Activated T-cell treated with anti-CD3 and anti-CD28 coated beads, Interleukin-2, amount 50 U/mL, for 72 hours (primary cell): ENCODE results near the gene CRELD2. TPM values are rescaled to one million over a fixed set of nuclear protein-coding genes. Genes with fewer than 3 reads are reported as not detected.
A peak's percentile ranks its signal among the peaks of the same experiment; 100 is the strongest.

ENCODE experiments used
- ATAC-seq, 2 donors: fragments of 150-1000 bp; cut with Tn5 transposase; replicated peaks in 1 of 2; 2 replicates each; pipeline ENCODE4 v1.10.0; 2021; ENCODE audit warnings: moderate library complexity in 2 of 2, mild to moderate bottlenecking in 1 of 2
- DNase-seq, 2 donors: peaks; one replicate each; pipeline ENCODE4 v3.0.0; 2021 to 2022; ENCODE audit warnings: mixed read lengths in 1 of 2
- H3K27ac Mint-ChIP-seq: one replicate; pipeline ENCODE4 v1.8.0; 2022; ENCODE audit warnings: mild to moderate bottlenecking, moderate library complexity, mixed read lengths
- H3K27me3 Mint-ChIP-seq: one replicate; pipeline ENCODE4 v1.8.0; 2022; ENCODE audit warnings: low read depth, mixed read lengths
- H3K36me3 Mint-ChIP-seq, 2 donors: one replicate each; pipeline ENCODE4 v1.8.0; 2022; ENCODE audit warnings: mixed read lengths in 2 of 2, mild to moderate bottlenecking in 1 of 2; ENCODE audit not compliant: insufficient read depth in 2 of 2
- H3K4me1 Mint-ChIP-seq: one replicate; pipeline ENCODE4 v1.8.0; 2022; ENCODE audit warnings: low read depth, mixed read lengths
- H3K4me3 Mint-ChIP-seq, 2 donors: one replicate each; pipeline ENCODE4 v1.8.0; 2022; ENCODE audit warnings: mild to moderate bottlenecking in 2 of 2, mixed read lengths in 2 of 2, moderate library complexity in 2 of 2
- H3K9me3 Mint-ChIP-seq, 2 donors: one replicate each; pipeline ENCODE4 v1.8.0; 2022; ENCODE audit warnings: mixed read lengths in 2 of 2
- total RNA-seq, 2 donors: library from RNA; stranded (reverse); gene quantifications; one replicate each; pipeline ENCODE4 v1.2.3, GENCODE V29; 2022

CRELD2 gene
- total RNA-seq, 2 donors from 2014 or later = 24.4 to 33.2 TPM

GRCh38 chr22:49958366-49958921 is 40.0 kb downstream of the CRELD2 start:
- peaks cover 4 to 6% of the 10 kb centered on the region in 2 donors for H3K36me3 Mint-ChIP-seq
- no peaks in the 10 kb centered on the region for H3K9me3 Mint-ChIP-seq

GRCh38 chr22:49958931-49959781 is 40.7 kb downstream of the CRELD2 start:
- Mint-ChIP-seq H3K9me3 (no peaks in the 10 kb centered on the region), H3K4me3 (peak overlapping the region; percentile 91), H3K36me3 (peaks cover 8 to 13% of the 10 kb centered on the region in 2 donors), H3K27me3 (no peaks in the 10 kb centered on the region), H3K27ac (peak overlapping the region; percentile 92), H3K4me1 (peaks cover 24% of the 10 kb centered on the region)
- ATAC-seq (no peak), DNase-seq (no peak)

More at GRCh38 chr22:49958366-49958921, 40.0 kb downstream of the CRELD2 start:
- DNase-seq (no peak), ATAC-seq (no peak)
- Mint-ChIP-seq H3K27ac (no peak overlapping the region), H3K27me3 (no peaks in the 10 kb centered on the region), H3K4me3 (peak overlapping the region; percentile 91), H3K4me1 (peaks cover 17% of the 10 kb centered on the region)

GRCh38 chr22:49959782-49960158 is 41.3 kb downstream of the CRELD2 start:
- peaks cover 30% of the 10 kb centered on the region for H3K4me1 Mint-ChIP-seq
- DNase-seq (peak; percentile 58 to 62), ATAC-seq (peak in 1 of 2 donors; percentile 12)
- H3K9me3 Mint-ChIP-seq = no peaks in the 10 kb centered on the region
- H3K27me3 Mint-ChIP-seq = no peaks in the 10 kb centered on the region
- peak overlapping the region; percentile 92 for H3K27ac Mint-ChIP-seq
- peak overlapping the region; percentile 91 for H3K4me3 Mint-ChIP-seq
- H3K36me3 Mint-ChIP-seq = peaks cover 10 to 17% of the 10 kb centered on the region in 2 donors

- H3K4me1 Mint-ChIP-seq = peaks cover 36% of the 10 kb centered on the region
- DNase-seq (peak; percentile 92 to 94), ATAC-seq (peak; percentile 74 to 76)
- H3K9me3 Mint-ChIP-seq = no peaks in the 10 kb centered on the region
- H3K4me3 Mint-ChIP-seq = peak within 1 kb of the TSS; percentile 95 to 96
- peak within 1 kb of the TSS; percentile 92 for H3K27ac Mint-ChIP-seq
- H3K27me3 Mint-ChIP-seq = no peaks in the 10 kb centered on the region
- peaks cover 10 to 18% of the 10 kb centered on the region in 2 donors for H3K36me3 Mint-ChIP-seq
Observed at GRCh38 chr22:49960159-49961004, 41.9 kb downstream of the CRELD2 start, which contains the start of gene PIM3. Gene PIM3 (plus strand): TSS chr22:49960772. CDS start chr22:49960948, 176 bp downstream.

GRCh38 chr22:49961005-49961600 is 42.7 kb downstream of the CRELD2 start:
- Mint-ChIP-seq H3K4me1 (peaks cover 43% of the 10 kb centered on the region), H3K4me3 (peak overlapping the region; percentile 95 to 96), H3K27me3 (no peaks in the 10 kb centered on the region), H3K36me3 (peaks cover 10 to 18% of the 10 kb centered on the region in 2 donors), H3K27ac (peak overlapping the region; percentile 92), H3K9me3 (no peaks in the 10 kb centered on the region)
- peak in 1 of 2 donors; percentile 3 for ATAC-seq
- DNase-seq = peak; percentile 53 to 66

- ATAC-seq (peak; percentile 6 to 11), DNase-seq (peak in 1 of 2 donors; percentile 63)
- Mint-ChIP-seq H3K9me3 (no peaks in the 10 kb centered on the region), H3K27ac (peak overlapping the region; percentile 92), H3K27me3 (no peaks in the 10 kb centered on the region), H3K36me3 (peaks cover 10 to 18% of the 10 kb centered on the region in 2 donors), H3K4me1 (peaks cover 47% of the 10 kb centered on the region), H3K4me3 (peak overlapping the region; percentile 95 to 96)
Observed at GRCh38 chr22:49961601-49962011, 43.2 kb downstream of the CRELD2 start.

GRCh38 chr22:49962012-49962750 is 43.7 kb downstream of the CRELD2 start:
- Mint-ChIP-seq H3K9me3 (no peaks in the 10 kb centered on the region), H3K36me3 (peaks cover 10 to 18% of the 10 kb centered on the region in 2 donors), H3K27me3 (no peaks in the 10 kb centered on the region), H3K4me3 (peak overlapping the region; percentile 95 to 96), H3K27ac (peak overlapping the region; percentile 92), H3K4me1 (peaks cover 49% of the 10 kb centered on the region)
- ATAC-seq (peak; percentile 46 to 49), DNase-seq (peak; percentile 89 to 90)

- Mint-ChIP-seq H3K9me3 (no peaks in the 10 kb centered on the region), H3K4me1 (peaks cover 56% of the 10 kb centered on the region), H3K27me3 (no peaks in the 10 kb centered on the region), H3K27ac (peak overlapping the region; percentile 83), H3K36me3 (peaks cover 10 to 18% of the 10 kb centered on the region in 2 donors), H3K4me3 (peak overlapping the region; percentile 95 to 96)
- DNase-seq (no peak), ATAC-seq (no peak)
Observed at GRCh38 chr22:49962751-49963646, 44.6 kb downstream of the CRELD2 start.

- Mint-ChIP-seq H3K4me3 (peak overlapping the region; percentile 95 to 96), H3K36me3 (peaks cover 10 to 18% of the 10 kb centered on the region in 2 donors)
Observed at GRCh38 chr22:49963647-49964026, 45.2 kb downstream of the CRELD2 start.

GRCh38 chr22:49964136-49965090 is 46.0 kb downstream of the CRELD2 start:
- H3K27ac Mint-ChIP-seq = peak overlapping the region; percentile 83
- H3K36me3 Mint-ChIP-seq = peaks cover 10 to 18% of the 10 kb centered on the region in 2 donors
- H3K4me3 Mint-ChIP-seq = peak overlapping the region; percentile 95 to 96
- ATAC-seq = no peak
- H3K4me1 Mint-ChIP-seq = peaks cover 49% of the 10 kb centered on the region
- peak in 1 of 2 donors; percentile 1 for DNase-seq
- no peaks in the 10 kb centered on the region for H3K9me3 Mint-ChIP-seq
- no peaks in the 10 kb centered on the region for H3K27me3 Mint-ChIP-seq

More at GRCh38 chr22:49963647-49964026, 45.2 kb downstream of the CRELD2 start:
- DNase-seq (no peak), ATAC-seq (no peak)
- Mint-ChIP-seq H3K27me3 (no peaks in the 10 kb centered on the region), H3K27ac (peak overlapping the region; percentile 83), H3K4me1 (peaks cover 54% of the 10 kb centered on the region), H3K9me3 (no peaks in the 10 kb centered on the region)
